GM18861 (cell line): Measurements from ENCODE around the gene PALM3.
A peak's percentile ranks its signal among the peaks of the same experiment; 100 is the strongest.
"Not testable (repeated sequence)": the region's sequence is repeated elsewhere in the genome, so short reads cannot be mapped to it uniquely, and the experiment has no call there.

Experiments used
- ATAC-seq: cut with Tn5 transposase; IDR thresholded peaks from one replicate; pipeline ENCODE4 v1.9.1; 2021; ENCODE audit not compliant: unreplicated experiment

Gene PALM3

GRCh38 chr19:14035159-14035558 lies 26.7 kb downstream of the PALM3 start:
- ATAC-seq, result not testable (repeated sequence)

GRCh38 chr19:14033946-14034345 lies 27.9 kb downstream of the PALM3 start:
- ATAC-seq, result no peak

- ATAC-seq, result peak; percentile 52
Observed at GRCh38 chr19:14031719-14032480, 30.0 kb downstream of the PALM3 start, which contains the start of gene IL27RA. TSS of gene IL27RA (plus strand) at chr19:14031762. CDS start at chr19:14031873, 111 bp downstream.

- ATAC-seq, result no peak
Observed at GRCh38 chr19:14030997-14031718, 30.7 kb downstream of the PALM3 start.

- no peak for ATAC-seq
Observed at GRCh38 chr19:14028901-14029300, 33.0 kb downstream of the PALM3 start.

GRCh38 chr19:14027856-14028450 lies 33.9 kb downstream of the PALM3 start, which contains the start of gene RLN3:
TSS of gene RLN3 (plus strand) at chr19:14028148. CDS start at chr19:14028205, 57 bp downstream.
- ATAC-seq, result no peak

DNA sequence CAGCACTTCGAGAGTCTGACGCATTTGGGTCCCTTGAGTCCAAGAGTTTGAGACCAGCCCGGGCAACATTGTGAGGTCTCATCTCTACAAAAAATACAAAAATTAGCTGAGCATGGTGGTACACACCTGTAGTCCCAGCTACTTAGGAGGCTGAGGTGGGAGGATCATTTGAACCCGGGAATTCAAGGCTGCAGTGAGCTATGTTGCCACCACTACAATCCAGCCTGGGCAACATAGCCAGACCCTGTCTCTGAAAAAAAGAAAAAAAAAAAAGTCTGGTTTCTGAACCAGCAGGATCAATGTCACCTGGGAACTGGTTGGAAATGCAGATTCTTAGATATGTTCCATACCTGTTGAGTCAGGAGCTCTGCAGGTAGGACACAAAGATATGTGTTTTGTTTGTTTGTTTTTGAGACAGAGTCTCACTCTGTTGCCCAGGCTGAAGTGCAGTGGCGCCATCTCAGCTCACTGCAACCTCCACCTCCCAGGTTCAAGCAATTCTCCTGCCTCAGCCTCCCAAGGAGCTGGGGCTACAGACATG lies 35.2 kb downstream of the PALM3 start:
- ATAC-seq, result not testable (repeated sequence)

DNA sequence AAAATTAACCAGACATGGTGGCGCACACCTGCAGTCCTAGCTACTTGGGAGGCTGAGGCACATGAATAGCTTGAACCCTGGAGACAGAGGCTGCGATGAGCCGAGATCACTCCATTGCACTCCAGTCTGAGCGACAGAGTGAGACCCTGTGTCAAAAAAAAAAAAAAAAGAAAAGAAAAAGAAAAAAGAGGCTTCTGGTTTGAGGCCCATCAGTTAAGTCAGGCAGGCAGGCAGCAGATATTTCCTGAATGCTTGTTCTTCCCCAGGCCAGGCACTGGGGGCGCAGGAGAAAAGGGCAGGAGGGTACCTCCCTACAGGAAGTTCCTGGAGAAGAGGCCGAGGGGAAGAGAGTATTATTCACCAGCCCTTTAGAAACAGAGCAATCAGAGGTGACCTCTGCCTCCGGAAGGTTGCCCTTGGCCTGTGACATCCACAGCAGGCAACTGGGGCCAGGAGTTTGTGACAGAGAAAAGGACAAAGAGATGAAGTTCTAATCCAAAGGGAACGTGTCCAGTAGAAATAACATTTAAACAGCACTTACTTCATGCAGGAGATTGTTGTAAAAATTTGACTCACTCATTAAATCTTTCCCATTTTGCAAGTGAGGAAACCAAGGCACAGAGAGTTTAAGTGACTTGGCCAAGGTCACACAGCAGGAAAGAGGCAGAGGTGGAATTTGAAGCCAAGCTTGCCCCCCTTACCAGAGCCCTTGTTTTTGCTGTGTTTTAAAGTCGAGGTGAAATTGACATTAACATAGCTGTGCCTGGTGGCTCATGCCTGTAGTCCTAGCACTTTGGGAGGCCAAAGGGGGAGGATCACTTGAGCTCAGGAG lies 38.3 kb downstream of the PALM3 start:
- ATAC-seq, result no peak

DNA sequence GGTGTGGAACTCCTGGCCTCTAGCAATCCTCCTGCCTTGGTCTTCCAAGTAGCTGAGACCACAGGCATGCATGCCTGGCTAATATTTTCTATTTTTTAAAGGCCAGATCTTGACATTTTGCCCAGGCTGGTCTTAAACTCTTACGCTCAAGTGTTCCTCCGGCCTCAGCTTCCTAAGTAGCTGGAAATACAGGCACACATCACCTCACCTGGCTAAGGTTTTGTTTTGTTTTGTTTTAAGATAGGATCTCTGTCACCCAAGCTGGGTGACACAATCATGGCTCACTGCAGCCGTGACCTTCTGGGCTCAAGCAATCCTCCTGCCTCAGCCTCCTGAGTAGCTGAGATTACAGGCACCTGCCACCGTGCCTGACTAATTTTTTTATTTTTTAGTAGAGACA lies 39.4 kb downstream of the PALM3 start:
- ATAC-seq, result no peak

- ATAC-seq, result no peak
Observed at GRCh38 chr19:14021474-14021873, 40.4 kb downstream of the PALM3 start.

- not testable (repeated sequence) for ATAC-seq
Observed at GRCh38 chr19:14019739-14020138, 42.1 kb downstream of the PALM3 start.

DNA sequence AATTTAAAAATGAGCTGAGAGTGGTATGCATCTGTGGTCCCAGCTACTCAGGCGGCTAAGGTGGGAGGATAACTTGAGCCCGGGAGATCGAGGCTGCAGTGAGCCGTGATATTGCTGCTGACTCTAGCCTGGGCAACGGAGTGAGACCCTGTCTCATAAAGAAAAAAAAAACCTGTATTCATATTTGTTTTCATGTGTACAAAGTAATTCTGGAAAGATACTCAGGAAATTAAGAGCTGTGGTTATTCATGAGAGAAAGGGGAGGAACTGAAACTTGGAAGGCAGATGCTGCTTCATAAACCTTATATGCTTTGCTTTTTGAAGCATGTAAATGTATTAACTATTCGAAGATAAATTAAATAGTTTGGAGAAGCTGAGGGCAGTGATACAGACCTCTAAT lies 42.8 kb downstream of the PALM3 start:
- ATAC-seq, result no peak

DNA sequence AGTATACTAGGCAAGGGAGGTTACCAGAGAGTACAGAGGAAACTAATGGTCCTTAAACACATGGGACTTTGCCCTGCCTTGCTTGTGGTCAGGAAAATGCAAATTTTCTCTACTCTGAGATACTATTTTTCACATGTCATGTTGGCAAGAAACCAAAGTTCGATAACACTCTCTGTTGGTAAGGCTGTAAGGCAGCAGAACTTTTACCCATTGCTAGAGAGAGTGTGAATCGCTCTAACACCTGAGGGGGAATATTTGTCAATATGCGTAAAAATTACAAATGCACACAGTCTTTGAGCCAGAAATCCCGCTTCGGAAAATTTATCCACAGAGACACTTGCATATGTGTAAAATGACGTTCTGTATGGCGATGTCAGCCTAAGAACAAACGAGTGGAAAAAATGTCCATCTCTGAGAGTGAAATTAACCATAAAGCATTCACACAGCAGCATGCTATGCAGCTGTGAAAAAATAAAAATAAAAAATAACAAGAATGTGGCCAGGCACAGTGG lies 46.3 kb downstream of the PALM3 start:
- ATAC-seq, result peak; percentile 85

DNA sequence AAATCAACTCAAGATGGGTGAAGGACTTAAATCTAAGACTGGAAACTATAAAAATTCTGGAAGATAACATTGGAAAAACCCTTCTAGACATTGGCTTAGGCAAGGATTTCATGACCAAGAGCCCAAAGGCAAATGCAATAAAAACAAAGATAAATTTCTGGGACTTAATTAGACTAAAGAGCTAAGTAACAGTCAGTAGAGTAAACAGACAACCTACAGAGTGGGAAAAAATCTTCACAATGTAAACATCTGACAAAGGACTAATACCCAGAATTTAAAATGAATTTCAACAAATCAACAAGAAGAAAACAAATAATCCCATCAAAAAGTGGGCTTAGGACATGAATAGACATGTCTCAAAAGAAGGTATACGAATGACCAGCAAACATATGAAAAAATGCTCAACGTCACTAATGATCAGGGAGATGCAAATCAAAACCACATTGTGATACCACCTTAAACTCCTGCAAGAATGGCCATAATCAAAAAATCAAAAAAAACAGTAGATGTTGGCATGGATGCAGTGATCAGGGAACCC lies 49.4 kb downstream of the PALM3 start:
- no peak for ATAC-seq

DNA sequence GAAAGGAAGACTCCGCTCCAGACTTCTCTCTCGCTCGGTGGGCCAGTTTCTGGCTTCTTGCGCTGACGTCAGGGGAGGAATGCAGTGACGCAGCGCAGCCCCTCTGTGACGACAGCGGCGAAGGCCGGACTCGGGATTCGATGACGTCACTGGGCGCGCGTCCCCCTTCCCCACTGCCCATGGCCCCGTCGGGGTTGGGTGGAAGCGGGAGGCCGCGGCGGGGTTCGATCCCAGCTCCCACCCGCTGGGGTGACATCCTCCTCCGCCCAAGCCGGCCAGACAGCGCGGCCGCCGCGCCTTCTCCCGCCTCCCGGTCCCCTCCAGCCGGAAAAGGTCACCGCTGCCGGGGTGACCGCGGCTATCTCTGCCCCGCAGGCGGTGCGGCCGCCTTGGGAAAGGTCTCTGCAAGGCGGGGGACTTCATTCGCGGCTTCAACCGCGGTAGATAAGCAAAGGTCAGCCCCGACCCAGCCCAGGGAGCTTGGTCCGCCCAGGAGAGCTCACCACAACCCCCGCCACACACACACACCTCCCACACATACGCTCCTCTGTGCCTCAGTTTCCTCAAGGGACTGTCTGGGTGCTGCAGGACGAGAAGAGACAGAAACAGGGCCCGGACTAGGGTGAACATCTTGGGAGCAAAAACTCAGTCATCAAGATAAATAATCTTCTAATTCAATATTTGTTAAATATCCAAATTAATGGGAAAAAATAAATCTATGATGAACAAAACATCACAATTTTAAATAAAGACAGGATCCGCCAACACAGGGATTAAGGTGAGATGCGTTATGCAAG lies 54.9 kb downstream of the PALM3 start:
- ATAC-seq, result peak; percentile 26

- peak; percentile 72 for ATAC-seq
Observed at GRCh38 chr19:14006085-14006765, 55.7 kb downstream of the PALM3 start, which contains the start of gene RFX1. TSS of gene RFX1 (minus strand) at chr19:14006320. CDS start at chr19:13993843, 12,477 bp downstream.

DNA sequence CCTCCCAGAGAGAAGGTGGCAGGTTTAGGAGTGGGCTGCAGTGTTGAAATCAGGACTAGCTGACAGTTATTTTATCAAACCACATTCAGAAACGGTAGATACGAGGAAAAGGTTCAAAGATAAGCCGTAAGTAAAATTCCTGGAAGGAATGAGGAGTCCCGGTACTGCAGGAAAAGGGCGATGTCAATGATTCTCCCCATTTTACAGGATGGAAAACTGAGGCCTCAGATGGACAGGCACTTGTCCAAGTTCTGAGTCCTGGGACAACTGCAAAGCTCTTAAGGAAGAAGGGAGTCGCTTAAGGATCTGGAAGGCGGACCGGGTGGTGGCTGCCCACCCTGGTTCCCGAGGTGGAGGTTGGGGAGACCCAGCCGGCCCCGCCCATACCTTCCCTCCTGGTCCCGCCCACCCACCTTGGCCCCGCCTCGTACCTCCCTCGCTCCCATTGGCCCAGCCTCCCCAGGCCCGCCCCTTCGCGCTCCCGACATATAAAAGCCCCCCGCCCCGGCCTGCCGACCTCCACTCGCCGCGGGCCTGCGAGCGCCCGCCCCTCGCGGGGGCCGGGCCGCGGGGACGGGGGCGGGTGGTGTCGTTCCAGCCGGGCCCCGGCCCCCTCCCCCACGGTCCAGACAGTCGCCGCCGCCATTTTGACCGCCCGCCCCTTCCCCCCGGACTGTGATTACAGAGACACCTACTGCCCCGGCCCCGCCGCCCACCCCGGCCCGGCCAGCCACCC lies 56.4 kb downstream of the PALM3 start:
- ATAC-seq, result no peak
